Tongue (tissue), 2 donors: ENCODE results near the gene DAB2IP. TPM values are rescaled to one million over a fixed set of nuclear protein-coding genes. Genes with fewer than 3 reads are reported as not detected.

Experiments used
- DNase-seq: peaks from one replicate; pipeline ENCODE4 v3.0.0-alpha.2; 2015
- total RNA-seq: library from RNA; depleted of rRNA; stranded (reverse); fragments of >200 nt; gene quantifications from one replicate; pipeline ENCODE4 v1.2.3, GENCODE V29; 2014

The DAB2IP gene
- total RNA-seq, 1 donor from 2014 or later: 41.9 TPM

GRCh38 chr9:121818016-121818661 is 166.7 kb downstream of the DAB2IP start:
- DNase-seq: peak; percentile 25

DNA sequence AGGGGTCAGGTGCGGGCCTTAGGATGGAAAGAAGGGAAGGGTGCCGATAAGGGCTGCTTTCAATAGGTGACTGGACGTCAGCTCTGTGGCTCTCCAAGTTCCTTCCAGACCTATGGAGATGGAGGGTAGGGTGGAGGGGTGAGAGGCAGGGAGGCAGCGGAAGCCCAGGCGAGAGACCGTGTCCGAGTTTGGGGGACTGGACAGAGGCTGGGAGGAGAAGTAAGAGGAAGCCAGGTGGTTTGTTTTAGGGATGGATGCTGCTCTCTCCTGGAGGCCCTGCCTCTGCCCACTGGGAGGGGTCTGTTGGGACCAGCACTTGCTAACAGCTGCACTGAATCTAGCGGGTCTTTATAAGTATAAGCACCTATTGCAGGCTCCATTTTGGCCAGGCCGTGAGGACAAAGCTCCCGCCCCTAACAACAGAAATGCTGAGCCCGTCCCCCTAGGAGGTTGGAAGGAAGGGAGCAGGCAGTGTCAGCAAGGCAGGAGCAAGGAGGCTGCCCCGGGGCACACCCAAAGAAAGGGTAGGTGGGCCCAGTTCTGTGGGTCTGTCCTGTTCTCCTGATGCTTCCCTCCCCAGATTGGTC is 167.5 kb downstream of the DAB2IP start:
- DNase-seq: no peak

DNA sequence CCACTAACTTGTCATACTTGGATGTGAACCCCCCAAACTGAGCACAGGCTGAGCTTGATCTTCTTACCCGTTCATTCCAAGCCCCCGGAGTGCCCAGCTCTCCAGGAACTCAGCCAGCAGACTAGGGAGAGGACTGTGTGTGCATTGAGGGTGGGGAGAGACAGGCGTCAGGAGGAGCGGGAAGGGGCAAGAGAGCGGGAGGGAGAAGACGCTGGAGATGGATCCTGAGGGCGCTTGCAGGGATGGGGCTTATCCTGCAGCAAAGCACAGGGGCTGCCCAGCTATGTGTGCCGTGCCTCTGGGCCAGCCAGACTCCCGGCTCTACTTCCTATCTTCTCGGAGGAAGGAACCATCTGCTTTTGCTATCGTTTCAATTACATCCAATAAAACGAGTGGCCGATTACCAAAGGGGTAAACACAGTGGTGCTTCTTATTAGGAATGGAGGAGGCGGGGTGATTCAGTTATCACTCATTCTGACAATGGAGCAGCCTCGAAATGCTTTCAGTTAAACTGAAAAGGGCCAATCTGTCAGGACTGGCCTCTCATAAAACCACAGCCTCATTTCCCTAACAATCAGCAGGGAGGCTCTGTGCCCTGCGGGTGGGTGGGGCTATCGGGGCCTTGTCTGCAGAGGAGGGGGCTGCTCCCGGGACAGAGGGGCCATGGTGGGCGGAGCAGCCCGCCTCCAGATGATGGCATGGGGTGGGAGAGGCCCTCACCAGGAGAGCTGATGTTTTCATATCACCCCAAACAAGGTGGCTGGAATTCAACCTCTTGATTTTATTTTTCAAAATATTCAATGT is 168.2 kb downstream of the DAB2IP start:
- peak; percentile 37 for DNase-seq

- no peak for DNase-seq
Measured at GRCh38 chr9:121820286-121821005, 169.0 kb downstream of the DAB2IP start.

DNA sequence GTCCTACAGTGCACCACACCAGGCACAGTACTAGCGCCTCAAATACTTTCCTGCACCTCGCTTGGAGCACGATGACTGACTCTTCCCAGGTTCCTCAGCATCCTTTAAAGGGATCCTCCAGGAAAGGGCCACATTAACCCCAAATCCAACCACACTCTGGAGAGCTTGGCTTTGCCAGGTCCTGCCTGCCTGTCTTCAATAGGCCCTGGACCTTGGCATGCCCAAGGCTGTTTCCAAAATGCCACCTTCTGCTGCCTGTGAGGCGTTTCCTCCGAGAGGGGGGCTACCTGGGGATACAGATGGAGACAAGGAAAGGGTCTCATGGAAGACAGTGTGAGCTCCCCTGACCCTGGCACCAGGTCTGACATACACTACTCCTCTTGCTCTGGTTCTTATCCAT is 169.9 kb downstream of the DAB2IP start:
- DNase-seq: no peak

GRCh38 chr9:121822093-121823085 is 171.0 kb downstream of the DAB2IP start:
- DNase-seq: no peak

GRCh38 chr9:121823451-121824169 is 172.2 kb downstream of the DAB2IP start:
- DNase-seq: no peak

GRCh38 chr9:121824651-121825030 is 173.2 kb downstream of the DAB2IP start:
- no peak for DNase-seq

DNA sequence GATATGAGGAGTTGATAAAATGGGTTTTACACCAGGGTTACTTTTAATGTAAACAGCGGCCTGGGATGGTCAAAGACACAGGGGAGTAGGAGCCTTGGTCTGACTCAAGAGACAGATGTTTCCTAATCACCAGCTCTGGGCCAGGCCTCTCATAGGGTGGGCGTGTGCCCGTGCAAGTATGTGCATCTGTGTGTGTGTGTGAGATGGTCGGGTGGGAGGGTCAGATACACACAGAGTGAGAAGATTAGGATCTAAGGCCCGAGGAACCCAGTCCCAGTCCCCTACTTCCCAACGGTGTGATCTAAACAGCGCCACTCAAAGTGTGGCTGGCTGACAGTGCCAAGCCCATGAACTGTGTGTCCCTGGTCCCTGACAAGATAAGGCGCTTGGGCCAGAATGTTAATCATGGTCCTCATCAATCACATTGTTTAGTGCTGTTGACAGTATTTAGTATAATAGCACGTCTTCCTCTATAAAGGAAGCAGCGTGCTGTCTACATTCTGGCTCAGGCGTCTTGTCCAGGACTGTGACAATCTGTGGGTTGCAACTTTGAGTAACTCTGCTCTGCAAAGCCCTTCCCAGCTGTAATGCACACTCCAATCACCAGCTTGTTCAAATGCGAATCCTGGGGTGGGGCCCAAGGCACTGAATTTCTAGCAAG is 173.7 kb downstream of the DAB2IP start:
- no peak for DNase-seq

- DNase-seq: no peak
Measured at GRCh38 chr9:121826711-121827110, 175.3 kb downstream of the DAB2IP start.

DNA sequence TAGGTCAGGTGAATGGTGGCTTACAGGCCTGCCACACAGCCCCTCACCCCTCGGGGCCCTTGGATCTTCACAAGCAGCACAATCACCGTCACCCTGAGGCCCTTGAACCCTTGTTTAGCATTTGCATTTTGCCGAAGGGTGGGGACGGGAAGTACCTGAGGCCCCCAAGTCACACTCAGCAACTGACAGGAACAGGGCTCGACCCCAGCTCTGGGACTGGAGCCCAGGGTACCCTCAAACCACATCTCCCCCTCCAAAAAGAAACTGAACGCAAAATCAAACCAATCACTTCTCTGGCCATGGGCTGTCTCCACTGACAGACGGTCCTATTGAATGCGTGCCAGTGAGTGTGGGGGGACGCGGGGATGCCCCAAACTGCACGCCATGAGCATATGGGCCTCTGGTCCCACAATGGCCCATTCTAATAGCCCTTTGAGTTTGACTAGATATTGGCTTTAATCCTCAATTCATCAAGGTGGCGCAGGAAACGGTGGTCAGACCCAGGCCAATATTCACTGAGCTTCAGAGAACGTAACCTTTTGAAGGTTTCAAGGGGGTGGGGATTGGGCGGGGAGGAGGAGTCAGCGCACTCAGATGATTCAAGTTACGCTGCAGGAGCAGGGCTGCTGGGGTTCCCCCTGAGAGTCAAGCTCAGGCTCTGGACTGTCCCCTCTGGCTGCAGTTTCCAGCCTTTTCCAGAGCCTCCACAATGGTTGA is 176.0 kb downstream of the DAB2IP start:
- DNase-seq: no peak

DNA sequence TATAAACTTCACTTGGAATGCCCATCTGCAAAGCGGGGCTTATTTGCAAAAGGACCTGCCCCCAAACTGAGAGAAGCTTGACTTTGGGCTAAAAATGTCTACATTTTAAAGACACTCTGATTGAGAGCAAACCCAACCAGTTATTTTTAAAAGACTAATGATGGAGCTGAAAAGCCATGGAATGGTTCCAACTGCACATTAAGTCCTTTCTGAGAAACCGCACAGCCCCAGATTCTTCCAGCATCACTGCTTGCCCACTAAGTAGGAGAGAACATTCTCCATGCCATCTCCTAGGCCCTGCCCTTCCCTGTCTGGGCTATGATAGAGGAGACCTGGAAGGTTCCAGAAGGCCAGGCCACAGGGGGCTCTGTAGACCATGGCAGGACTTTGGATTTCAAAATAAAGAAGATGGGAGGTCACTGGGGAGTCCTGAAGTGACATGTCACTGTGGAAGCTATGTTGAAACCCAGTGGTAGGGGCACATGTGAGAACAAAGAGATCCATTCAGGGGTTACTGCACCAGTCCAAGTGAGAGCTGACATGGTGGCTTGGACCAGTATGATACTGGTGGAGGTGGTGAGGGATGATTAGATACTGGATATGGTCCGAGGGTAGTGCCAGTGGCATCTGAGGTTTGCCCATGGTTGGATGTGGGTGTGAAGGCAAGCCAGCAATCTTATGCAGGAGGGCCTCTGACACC is 179.2 kb downstream of the DAB2IP start:
- DNase-seq: no peak

DNA sequence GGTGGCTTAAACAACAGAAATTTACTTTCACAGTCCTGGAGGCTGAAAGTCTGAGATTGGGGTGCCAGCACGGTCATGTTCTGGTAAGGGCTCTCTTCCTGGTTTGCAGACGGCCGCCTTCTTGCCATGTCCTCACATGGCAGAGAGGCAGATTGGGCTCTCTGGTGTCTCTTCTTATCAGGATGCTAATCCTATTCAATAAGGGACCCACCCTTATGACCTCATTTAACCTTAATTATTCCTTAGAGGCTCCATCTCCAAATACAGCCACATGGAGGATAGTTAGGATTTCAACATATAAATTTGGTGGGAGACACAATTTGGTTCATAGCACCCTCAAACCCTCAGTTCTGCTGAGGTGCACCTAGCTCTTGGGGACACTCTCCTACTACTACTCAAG is 180.4 kb downstream of the DAB2IP start:
- no peak for DNase-seq

DNA sequence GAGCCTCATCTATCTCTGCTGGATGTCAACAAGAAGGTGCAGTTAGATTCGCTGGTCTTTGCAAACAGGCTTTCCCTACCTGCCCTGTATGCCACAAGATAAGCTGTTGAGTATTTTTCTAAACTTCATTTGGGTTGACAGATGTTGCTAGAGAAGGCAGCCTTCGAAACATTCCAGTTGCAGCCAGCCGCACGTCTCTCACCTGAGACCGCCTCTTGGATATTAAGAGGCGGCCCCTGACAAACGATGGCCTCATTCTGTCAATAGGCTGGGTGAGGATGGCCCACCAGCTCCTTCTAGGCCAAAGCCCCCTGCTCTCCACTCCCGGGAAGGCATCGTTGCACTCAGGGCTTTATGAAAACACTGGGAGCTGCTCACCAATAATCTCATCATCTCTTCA is 181.6 kb downstream of the DAB2IP start:
- DNase-seq: no peak

Other genes with a start within 250 kb of the DAB2IP start
- 6.9 TPM for gene GGTA1, start 151.8 kb upstream of the DAB2IP start, total RNA-seq